HG02885 (cell line): ENCODE measurements around the gene LGALS16.
"Not testable (repeated sequence)": the region's sequence is repeated elsewhere in the genome, so short reads cannot be mapped to it uniquely, and the experiment has no call there.

Source experiments
- ATAC-seq: cut with Tn5 transposase; IDR thresholded peaks from one replicate; pipeline ENCODE4 v1.9.1; 2021; ENCODE audit warnings: mild to moderate bottlenecking; ENCODE audit not compliant: unreplicated experiment, poor library complexity

Gene LGALS16

DNA sequence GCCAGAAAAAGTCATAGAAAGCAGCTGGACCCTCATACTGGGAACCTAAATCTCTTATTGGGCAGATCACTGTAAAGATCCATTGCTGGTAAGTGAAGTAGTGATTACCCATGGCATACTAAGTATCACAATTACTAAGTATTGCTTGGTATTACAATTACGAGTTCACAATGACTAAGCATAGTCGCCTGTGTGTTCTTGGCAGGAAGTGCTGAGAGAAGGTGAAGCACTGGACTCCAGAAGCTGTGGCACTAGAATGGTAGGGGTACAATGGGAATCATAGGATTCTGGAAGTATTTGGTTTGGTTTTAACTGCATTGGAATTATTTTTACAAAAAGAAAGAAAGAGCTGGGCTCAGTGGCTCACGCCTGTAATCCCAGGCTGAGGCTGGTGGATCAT lies 20.3 kb downstream of the LGALS16 start:
- no peak for ATAC-seq

DNA sequence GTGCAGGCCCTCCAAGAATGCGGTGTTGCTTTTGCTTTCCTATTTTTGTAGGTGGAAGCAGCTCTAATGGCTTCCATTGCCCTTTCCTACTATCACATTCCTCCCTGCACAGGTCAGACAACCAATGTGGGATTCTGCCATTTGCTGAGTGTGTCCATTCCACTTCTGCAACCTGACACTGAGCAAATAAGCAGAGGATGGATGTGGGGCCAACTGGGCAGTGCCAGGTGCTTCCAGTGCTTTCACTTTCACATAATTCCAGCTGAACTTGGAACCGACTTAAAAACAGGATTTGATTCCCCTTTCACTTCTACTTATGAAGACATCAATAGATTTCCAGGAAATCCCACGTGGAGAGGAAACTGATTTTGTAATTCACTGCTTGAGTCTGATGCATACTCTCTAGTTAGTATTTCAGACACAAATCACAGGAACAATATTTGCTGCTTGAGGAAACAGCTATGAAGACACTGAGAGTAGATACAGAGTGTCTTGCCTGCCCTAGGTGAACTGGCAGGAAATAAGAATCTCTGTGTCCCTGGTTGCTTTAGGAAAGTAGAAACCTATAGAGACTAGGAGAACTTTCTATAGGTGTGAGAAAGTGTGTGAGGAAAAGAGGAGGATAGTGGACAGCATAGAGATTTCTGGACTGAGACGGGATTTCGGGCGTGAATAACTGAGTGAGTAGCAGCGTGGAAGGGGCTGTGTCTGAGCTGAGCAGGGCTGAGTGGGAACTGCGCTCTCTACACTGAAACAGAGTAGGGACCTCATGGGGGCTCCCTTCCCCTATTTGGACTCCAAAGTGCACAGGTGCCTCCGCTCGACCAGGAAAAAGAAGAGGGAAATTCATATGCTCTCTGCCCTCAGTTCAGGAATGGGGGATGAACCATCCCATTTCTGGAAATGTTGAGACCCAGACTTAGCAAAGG lies 22.5 kb downstream of the LGALS16 start:
- no peak for ATAC-seq

DNA sequence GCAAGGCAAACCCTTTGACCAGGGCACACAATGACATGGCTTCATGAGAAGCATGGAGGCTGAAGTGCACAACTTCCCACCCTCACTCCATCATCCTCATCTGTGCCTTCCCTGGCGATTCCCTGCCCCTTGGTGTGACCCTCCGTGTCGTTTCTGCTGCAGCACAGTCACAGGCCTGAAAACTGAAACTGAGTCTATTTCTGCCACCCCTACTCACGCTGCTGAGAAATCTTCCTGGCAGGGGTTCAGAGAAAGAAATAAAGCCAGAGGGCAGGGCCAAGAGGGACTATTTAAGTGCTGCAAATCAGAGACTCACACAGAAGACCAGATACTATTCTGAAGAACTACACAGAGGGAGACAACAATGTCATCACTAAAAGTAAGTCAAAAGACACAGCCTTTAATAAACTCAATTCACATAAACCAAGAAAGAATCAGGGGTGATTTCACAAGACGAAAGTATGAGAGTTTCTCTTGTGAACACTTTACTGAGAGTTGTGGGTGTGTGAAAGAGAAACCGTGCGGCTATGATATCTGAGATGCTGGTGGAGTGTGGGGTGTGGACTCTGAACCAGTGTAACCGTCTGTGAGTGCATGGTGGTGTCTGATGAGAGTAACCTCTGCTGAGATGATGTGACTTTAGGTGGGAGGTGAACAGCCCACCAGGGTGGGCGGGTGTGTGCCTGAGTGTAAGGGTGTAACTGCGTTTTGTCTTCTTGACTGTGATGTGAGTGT lies 23.5 kb downstream of the LGALS16 start:
- ATAC-seq = peak; percentile 74

DNA sequence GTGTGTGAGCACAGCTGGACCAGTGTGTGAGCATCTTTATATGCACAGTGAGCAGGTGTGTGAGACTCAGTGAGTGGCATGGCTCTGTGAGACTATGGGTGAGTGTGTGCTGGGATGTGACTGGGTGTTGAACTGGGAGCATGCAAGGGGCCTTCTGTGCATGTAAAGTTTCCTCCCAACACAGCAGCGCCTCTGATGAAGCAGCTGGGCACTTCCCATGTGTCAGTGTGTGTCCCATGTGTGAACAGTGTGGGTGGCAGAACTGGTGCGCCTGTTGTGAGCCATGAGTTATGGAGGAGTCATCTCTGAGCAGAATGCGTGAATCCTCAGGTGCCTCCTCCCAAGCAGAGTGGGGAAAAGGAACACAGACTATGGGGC lies 24.1 kb downstream of the LGALS16 start:
- ATAC-seq = peak; percentile 23

DNA sequence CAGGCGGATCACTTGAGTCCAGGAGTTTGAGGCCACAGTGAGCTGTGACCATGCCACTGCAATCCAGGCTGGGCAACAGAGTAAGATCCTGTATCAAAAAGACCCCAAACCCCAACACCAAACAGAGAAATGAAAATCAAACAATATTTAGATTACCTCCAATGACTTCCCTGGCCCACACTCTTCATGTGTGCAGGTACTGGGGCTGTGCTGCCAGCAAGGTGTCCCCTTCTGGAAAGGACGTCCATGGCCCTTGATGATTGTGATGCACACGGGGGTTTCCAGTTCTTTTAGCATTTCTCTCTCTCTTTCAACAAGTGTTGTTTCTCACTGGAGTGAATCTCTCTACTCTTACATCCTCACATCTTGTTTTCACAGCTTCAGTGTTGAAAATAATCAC lies 24.9 kb downstream of the LGALS16 start:
- no peak for ATAC-seq

DNA sequence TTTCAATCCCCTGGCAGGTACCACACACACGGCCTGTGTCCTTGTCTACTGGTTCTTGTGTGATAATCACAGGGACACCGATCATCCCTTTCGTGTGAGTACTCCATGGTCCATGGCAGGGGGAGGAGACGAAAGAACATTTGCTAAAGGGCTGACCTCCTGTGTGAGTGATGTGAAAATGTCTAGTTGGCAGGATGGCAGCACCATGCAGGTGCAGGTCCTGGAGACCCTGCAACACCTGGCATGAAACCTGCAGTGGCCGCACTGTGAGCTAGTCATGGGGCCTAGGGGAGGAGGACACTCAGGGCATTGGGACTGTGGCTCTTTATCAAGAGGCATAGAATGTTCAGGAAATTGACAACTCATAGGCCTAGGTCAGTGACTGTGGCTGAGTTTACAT lies 25.7 kb downstream of the LGALS16 start:
- no peak for ATAC-seq

DNA sequence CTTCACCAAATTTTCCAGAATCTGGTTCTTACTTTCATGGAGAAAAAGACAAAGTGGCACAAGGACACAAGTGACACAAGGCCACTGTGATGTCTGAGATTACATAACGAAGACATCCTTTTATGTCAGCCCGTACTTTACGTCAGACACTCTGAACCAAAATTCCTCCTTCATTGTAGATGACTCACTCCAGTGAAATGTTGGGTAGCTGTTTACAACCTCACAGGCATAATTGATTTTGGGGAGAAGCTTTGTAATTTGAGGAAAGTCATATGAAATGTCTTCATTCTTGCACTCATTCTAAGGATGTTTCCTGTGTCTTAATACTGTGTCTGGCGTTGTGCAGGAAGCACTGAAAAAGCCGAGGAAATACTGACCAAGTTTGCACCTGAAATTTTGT lies 28.6 kb downstream of the LGALS16 start:
- no peak for ATAC-seq

DNA sequence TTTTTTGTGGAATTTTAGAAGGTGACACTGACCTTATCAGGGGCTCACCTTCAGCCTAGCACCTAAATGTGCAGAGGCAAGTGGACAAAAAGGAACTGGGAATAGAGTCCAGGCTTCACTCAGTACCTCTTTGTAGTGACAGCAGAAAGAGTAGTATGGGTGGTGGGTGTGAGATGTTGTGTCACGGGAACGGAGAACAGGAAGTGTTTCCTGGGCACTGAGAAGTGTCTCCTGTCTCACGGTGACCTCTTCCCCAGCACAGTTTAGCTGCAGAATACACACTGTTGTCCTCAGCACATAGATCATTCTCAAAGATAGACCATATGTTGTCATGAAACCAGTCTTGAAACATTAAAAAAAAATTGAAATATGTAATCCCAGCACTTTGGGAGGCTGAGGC lies 31.0 kb downstream of the LGALS16 start:
- ATAC-seq = no peak

DNA sequence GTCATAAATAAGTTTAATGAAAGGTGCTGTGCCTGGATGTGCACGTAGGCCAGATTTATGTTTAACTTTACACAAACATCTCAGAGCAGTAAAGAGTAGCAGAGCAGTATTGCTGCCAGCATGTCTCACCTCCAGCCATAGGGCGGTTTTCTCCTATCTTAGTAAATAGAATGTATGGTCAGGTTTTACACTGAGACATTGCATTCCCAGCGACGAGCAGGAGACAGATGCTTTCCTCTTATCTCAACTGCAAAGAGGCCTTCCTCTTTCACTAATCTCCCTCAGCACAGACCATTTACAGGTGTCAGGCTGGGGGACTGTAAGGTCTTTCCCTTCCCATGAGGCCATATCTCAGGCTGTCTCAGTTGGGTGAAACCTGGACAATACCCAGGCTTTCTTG lies 32.9 kb downstream of the LGALS16 start:
- not testable (repeated sequence) for ATAC-seq

DNA sequence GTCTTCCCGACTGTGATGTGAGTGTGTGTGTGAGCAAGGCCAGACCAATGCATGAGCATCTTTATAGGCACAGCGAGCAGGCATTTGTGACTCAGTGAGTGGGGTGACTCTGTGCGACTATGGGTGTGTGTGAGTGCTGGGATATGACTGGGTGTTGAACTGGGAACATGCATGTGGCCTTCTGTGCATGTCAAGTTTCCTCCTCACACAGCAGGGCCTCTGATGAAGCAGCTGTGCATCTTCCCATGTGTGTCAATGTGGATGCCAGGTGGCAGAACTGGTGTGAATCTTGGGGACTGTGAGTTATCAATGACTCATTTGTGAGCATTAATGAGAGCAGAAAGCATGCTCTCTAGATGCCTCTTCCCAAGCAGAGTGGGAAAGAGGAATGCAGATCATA lies 36.5 kb downstream of the LGALS16 start:
- no peak for ATAC-seq

DNA sequence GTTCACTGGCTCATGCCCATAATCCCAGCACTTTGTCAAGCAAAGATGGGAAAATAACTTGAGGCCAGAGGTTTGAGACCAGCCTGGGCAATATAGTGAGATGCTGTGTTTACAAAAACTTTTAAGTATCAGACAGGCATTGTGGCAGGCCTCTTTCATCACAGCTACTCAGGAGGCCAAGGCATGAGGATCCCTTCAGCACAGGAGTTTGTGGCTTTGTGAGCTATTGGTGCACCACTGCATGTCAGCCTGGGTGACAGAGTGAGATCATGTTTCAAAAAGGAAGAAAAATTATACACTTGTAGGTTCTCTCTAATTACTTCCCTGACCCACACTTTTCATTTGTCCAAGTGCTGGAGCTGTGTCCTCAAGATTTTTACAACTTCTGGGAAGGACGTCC lies 37.1 kb downstream of the LGALS16 start:
- ATAC-seq = no peak

DNA sequence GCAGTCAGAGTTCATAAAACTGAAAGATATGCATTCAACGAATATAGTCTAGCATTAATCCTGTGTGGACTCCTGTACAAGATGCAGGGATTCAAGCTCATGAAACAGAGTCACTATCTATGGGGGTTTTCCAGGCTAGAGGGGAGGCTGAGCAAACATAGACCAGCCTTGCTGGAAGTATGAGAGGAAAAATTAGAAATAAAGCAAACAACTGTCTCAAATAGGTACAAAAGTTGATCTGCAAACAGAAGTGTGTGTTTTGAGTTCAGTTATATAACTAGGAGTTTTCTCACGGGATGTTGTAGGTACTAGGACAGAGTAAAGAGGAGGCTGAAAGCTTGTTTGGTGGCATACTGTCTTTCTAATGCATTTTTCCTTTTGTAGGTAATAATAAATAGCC lies 40.0 kb downstream of the LGALS16 start:
- no peak for ATAC-seq

DNA sequence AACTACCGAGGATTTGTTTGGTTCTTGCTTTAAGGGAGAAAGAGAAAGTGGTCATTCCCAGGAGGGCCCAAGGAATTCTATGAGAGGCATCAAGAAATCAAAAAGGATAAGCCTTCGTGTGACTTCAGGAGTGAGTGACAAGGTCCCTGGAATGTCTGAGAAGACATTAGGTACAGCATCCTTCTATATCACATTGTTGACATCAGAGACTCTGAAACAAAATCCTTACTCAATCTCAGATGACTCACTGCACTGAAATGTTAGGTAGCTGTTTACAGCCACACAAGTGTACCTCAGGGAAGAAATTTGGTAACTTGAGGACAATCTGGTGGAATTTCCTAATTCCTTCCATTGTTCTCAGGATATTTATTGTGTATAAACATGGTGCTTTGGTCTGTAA lies 40.7 kb downstream of the LGALS16 start:
- no peak for ATAC-seq

DNA sequence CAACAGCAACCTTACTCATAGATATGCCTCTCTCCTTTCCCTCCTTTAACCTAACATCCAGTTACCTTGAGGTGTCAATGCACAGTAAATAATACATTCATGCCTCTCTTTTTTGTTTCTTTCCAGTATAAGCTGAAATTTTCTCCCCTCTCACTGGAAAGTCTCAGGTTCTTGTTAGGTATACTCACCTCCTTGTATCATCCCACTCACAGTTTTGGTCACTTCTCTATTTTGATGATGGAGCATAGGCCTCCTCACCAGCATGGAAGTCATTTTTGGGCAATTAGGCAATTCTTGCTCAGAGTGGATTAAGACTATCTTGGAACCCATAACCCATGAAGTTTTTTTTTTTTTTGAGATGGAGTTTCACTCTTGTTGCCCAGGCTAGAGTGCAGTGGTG lies 42.8 kb downstream of the LGALS16 start:
- ATAC-seq = no peak

DNA sequence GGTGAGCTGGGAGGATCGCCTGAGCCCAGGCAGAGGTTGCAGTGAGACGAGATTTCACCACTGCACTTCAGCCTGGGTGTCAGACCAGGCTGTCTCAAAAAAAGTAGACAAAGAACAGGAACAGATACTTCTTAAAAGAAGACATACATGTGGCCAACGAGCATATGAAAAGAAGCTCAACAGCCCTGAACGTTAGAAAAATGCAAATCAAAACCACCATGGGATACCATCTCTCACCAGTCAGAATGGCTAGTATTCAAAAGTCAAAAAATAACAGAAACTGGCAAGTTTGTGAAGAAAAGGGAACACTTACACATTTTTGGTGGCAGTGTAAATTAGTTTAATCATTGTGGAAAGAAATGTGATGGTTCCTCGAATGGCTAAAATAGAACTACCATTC lies 45.6 kb downstream of the LGALS16 start:
- ATAC-seq = peak; percentile 47

DNA sequence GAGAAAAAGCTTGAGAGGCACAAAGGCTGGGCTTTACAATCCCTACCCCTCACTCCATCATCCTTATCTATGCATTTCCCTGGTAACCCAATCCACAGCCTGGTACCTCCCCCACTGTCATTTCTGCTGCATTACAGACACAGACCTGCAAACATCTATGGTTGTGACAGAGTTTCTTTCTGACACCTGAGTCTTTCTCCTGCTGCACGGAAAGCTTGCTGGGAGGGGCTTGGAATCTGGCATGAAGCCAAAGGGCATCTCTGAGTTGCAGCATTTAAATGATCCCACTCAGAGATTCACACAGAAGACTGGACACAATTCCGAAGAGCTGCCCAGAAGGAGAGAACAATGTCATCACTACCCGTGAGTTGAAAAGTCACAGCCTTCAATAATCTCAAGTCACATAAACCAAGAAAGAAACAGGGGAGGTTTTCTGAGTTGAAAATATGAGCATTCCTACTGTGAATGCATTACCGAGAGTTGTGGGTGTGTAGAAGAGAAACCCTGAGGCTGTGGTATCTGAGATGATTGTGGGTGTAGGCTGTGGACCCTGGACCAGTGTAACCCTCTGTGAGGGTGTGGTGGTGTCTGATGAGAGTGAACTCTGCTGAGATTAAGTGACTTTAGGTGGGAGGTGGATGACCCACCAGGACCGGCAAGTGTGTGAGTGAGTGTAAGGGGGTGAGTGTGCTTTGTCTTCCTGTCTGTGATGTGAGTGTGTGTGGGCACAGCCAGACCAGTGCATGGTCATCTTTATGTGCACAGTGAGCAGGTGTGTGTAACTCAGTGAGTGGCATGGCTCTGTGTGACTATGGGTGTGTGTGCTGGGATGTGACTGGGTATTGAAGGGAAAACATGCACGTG lies 48.7 kb downstream of the LGALS16 start, which contains the start of gene LGALS14:
Gene LGALS14, plus strand, starts transcription at position 301 of the 864 bp plus-strand sequence. Its CDS starts 48 bp downstream, at position 349.
- no peak for ATAC-seq

DNA sequence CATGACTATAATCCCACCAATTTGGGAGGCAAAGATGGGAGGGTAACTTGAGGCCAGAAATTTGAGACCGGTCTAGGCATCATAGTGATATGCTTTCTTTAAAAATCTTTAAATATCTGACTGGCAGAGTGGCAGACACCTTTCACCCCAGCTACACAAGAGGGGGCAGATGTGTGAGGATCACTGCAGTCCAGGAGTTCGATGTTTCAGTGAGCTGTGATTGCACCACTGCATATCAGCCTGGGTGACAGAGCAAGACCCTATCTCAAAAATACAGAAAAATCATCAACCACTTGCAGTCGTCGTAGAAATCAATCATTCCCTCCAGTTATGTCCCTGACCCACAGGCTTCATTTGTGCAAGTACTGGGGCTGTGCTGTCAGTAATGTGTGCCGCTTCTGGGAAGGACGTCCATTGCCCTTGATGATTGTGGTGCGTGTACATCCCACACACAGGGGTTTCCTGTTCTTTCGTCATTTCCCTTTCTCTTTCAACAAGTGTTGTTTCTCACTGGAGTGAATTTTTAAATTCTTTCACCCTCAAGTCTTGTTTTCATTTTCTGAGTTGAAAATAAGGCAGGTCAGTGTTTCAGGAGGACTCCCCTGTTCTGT lies 50.0 kb downstream of the LGALS16 start:
- ATAC-seq = no peak

DNA sequence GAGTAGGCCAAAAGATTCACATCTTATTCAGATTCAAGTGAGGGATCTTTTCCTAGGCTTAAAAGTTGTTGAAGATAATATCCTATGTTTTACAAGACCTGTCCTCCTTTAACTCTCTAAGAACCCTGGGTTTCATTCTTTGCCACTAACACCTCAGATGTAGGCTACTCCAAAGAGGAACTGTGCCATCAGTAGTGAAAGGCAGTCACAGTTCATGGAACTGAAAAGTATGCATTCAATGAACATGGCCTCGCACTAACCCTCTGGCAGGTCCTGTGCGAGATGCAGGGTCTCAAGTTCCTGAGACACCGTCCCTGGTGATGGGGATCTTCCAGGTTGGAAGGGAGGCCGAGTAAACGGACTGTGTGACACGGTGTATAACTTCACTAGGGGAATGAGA lies 52.9 kb downstream of the LGALS16 start:
- ATAC-seq = no peak

DNA sequence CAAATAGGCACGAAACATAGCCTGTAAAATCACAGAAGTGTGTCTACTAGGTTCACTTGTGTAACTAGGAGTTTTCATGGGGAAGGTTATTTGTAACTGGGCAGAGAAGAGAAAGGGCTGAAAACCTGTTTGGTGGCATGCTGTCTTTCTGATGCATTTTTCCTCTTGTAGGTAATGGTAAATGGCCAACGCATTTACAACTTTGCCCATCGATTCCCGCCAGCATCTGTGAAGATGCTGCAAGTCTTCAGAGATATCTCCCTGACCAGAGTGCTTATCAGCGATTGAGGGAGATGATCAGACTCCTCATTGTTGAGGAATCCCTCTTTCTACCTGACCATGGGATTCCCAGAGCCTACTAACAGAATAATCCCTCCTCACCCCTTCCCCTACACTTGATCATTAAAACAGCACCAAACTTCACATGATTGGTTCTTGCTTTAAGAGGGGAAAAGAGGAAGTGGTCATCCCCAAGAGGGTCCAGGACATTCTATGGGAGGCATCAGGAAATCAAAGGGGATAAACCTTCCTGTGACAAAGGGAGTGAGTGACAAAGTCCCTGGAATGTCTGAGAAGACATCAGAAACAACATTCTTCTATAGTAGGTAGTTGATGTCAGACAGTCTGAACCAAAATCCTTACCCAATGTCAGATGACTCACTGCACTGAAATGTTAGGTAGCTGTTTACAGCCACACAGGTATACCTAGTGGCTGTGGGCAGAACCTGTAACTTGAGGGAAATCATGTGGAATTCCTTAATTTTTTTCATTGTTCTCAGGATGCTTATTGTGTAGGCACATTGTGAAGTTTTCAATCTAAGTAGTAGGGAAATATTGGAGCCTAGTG lies 53.5 kb downstream of the LGALS16 start:
- ATAC-seq = no peak
